ENCODE results near the gene RBM20.
"Not testable (repeated sequence)": the region's sequence is repeated elsewhere in the genome, so short reads cannot be mapped to it uniquely, and the experiment has no call there.

The RBM20 gene

GRCh38 chr10:110625951-110626855 lies 17.9 kb upstream of the RBM20 start:
- DNase-seq, result no peak

GRCh38 chr10:110628161-110628560 lies 16.0 kb upstream of the RBM20 start:
- no peak for DNase-seq

- DNase-seq, result peak; percentile 65
These were observed 14.4 kb upstream of the RBM20 start for GRCh38 chr10:110629680-110630191.

GRCh38 chr10:110631934-110632333 lies 12.2 kb upstream of the RBM20 start:
- no peak for DNase-seq

- DNase-seq, result no peak
These were observed 11.4 kb upstream of the RBM20 start for GRCh38 chr10:110632591-110633215.

- DNase-seq, result peak; percentile 18
These were observed 9.5 kb upstream of the RBM20 start for GRCh38 chr10:110634527-110635209.

- DNase-seq, result no peak
These were observed 7.6 kb upstream of the RBM20 start for GRCh38 chr10:110636572-110636931.

- no peak for DNase-seq
These were observed 7.1 kb upstream of the RBM20 start for GRCh38 chr10:110636932-110637557.

- no peak for DNase-seq
These were observed 6.5 kb upstream of the RBM20 start for GRCh38 chr10:110637558-110638053.

GRCh38 chr10:110638319-110638718 lies 5.8 kb upstream of the RBM20 start:
- DNase-seq, result no peak

- not testable (repeated sequence) for DNase-seq
These were observed 5.1 kb upstream of the RBM20 start for GRCh38 chr10:110639046-110639445.

GRCh38 chr10:110639858-110640257 lies 4.3 kb upstream of the RBM20 start:
- not testable (repeated sequence) for DNase-seq

- DNase-seq, result peak; percentile 42
These were observed 2.9 kb upstream of the RBM20 start for GRCh38 chr10:110641256-110641655.

GRCh38 chr10:110642204-110643034 lies 1.7 kb upstream of the RBM20 start:
- DNase-seq, result no peak

- no peak for DNase-seq
These were observed 992 bp upstream of the RBM20 start for GRCh38 chr10:110643035-110643652.

- DNase-seq, result no peak
These were observed 694 bp downstream of the RBM20 start for GRCh38 chr10:110644598-110645462.

- DNase-seq, result no peak
These were observed 2.4 kb downstream of the RBM20 start for GRCh38 chr10:110646417-110647135.

GRCh38 chr10:110647136-110647430 lies 2.9 kb downstream of the RBM20 start:
- DNase-seq, result no peak

- DNase-seq, result no peak
These were observed 4.7 kb downstream of the RBM20 start for GRCh38 chr10:110648692-110649346.
